ENCODE measurements around the gene SOX6.

SOX6 gene

GRCh38 chr11:16007514-16007913 is 348.8 kb downstream of the SOX6 start:
- no peak for DNase-seq

GRCh38 chr11:16002942-16003341 is 353.4 kb downstream of the SOX6 start:
- DNase-seq: no peak

GRCh38 chr11:16001899-16002426 is 354.4 kb downstream of the SOX6 start:
- no peak for DNase-seq

GRCh38 chr11:16001044-16001568 is 355.2 kb downstream of the SOX6 start:
- DNase-seq: no peak

- no peak for DNase-seq
Observed at GRCh38 chr11:16000065-16000464, 356.3 kb downstream of the SOX6 start.

GRCh38 chr11:15993345-15993744 is 363.0 kb downstream of the SOX6 start:
- DNase-seq: no peak

- DNase-seq: no peak
Observed at GRCh38 chr11:15991215-15991614, 365.1 kb downstream of the SOX6 start.

- DNase-seq: no peak
Observed at GRCh38 chr11:15989685-15990084, 366.7 kb downstream of the SOX6 start.

- peak in 1 of 56 donors; percentile 14 for DNase-seq
Observed at GRCh38 chr11:15988693-15989231, 367.6 kb downstream of the SOX6 start.

- DNase-seq: no peak
Observed at GRCh38 chr11:15988016-15988550, 368.3 kb downstream of the SOX6 start.

GRCh38 chr11:15987046-15987445 is 369.3 kb downstream of the SOX6 start:
- DNase-seq: no peak

GRCh38 chr11:15985860-15986139 is 370.5 kb downstream of the SOX6 start:
- DNase-seq: no peak

- DNase-seq: no peak
Observed at GRCh38 chr11:15985127-15985859, 371.1 kb downstream of the SOX6 start.

- no peak for DNase-seq
Observed at GRCh38 chr11:15981292-15981691, 375.1 kb downstream of the SOX6 start.

- DNase-seq: no peak
Observed at GRCh38 chr11:15977116-15977515, 379.2 kb downstream of the SOX6 start.

- DNase-seq: no peak
Observed at GRCh38 chr11:15976433-15977045, 379.8 kb downstream of the SOX6 start.

- DNase-seq: no peak
Observed at GRCh38 chr11:15975742-15976141, 380.6 kb downstream of the SOX6 start.

GRCh38 chr11:15972838-15973237 is 383.5 kb downstream of the SOX6 start:
- no peak for DNase-seq

GRCh38 chr11:15971215-15971546 is 385.2 kb downstream of the SOX6 start:
- DNase-seq: no peak

GRCh38 chr11:15970506-15971214 is 385.7 kb downstream of the SOX6 start:
- no peak for DNase-seq

GRCh38 chr11:15969701-15970329 is 386.5 kb downstream of the SOX6 start:
- DNase-seq: peak in 2 of 56 donors; percentile 7 to 19

All from nucleus accumbens (tissue), 56 donors.